GM12878 (cell line): ENCODE data around the gene PAPOLA. TPM values are rescaled to one million over a fixed set of nuclear protein-coding genes. Genes with fewer than 3 reads are reported as not detected.

Experiments used
- ATAC-seq: fragments of 200-7000 bp; cut with Tn5 transposase; 3 replicates; pipeline ENCODE4 v1.9.1; 2020; ENCODE audit warnings: mild to moderate bottlenecking, moderate library complexity
- BruUV-seq: library from RNA; stranded (reverse); fragments of 400-500 nt; replicated peaks from 2 replicates; lab custom pipeline; 2021; lab: Mats Ljungman, UMichigan
- CTCF ChIA-PET: fragments of 300-600 bp; sonication (Branson Sonifier 250); formaldehyde crosslinking; extraction: SDS; loops from one replicate; lab custom pipeline; 2021; ENCODE audit warnings: inconsistent platforms; lab: Yijun Ruan, JAX
- POLR2A ChIA-PET: fragments of 350-600 bp; formaldehyde crosslinking; extraction: SDS; loops from one replicate; lab custom pipeline; 2021; ENCODE audit warnings: inconsistent platforms; lab: Charles Lee
- RAD21 ChIA-PET: fragments of 300-600 bp; sonication (Branson Sonifier 250); formaldehyde crosslinking; loops from one replicate; lab custom pipeline; 2023; ENCODE audit warnings: antibody characterized with exemption; ENCODE audit not compliant: unreplicated experiment; lab: Charles Lee
- SMC1A ChIA-PET: fragments of 300-600 bp; sonication (Branson Sonifier 250); formaldehyde crosslinking; loops from one replicate; lab custom pipeline; 2023; ENCODE audit not compliant: unreplicated experiment, uncharacterized antibody; lab: Charles Lee
- DNase-seq: peaks from one replicate; pipeline ENCODE4 v3.0.0-alpha.2; 2011; ENCODE audit warnings: low read depth, low spot score
- FAIRE-seq: peaks from 3 replicates; lab custom pipeline; 2011; peaks lifted over from hg19 to GRCh38; lab: Jason Lieb, UNC
- H2AFZ ChIP-seq: 2 replicates; pipeline ENCODE4 v1.6.0; 2011; ENCODE audit warnings: low read depth, low read length, control low read depth; ENCODE audit not compliant: control insufficient read depth
- H3K27ac ChIP-seq: 2 replicates; pipeline ENCODE4 v1.5.1; 2011; ENCODE audit warnings: control low read depth; ENCODE audit not compliant: control insufficient read depth, insufficient read depth
- H3K27me3 ChIP-seq, 2 experiments: replicated peaks in 1 of 2; 2 replicates each; pipeline versions ENCODE4 v1.6.0 to v1.6.1; 2011; ENCODE audit warnings: low read length in 1 of 2; ENCODE audit not compliant: control insufficient read depth in 2 of 2, insufficient read depth in 2 of 2
- H3K36me3 ChIP-seq, 2 experiments: 2 replicates each; pipeline ENCODE4 v1.5.1; 2011; ENCODE audit warnings: low read length in 1 of 2; ENCODE audit not compliant: control insufficient read depth in 2 of 2, insufficient read depth in 2 of 2
- H3K4me1 ChIP-seq: 2 replicates; pipeline ENCODE4 v1.6.1; 2011; ENCODE audit warnings: mild to moderate bottlenecking, low read length, moderate library complexity, mixed read lengths; ENCODE audit not compliant: control insufficient read depth, insufficient read depth
- H3K4me2 ChIP-seq: 2 replicates; pipeline ENCODE4 v1.6.0; 2011; ENCODE audit warnings: control low read depth; ENCODE audit not compliant: control insufficient read depth, insufficient read depth
- H3K4me3 ChIP-seq: fragments of 200-600 bp; sonication (generic); 2 replicates; pipeline ENCODE4 v1.5.1; 2016
- H3K79me2 ChIP-seq: 2 replicates; pipeline ENCODE4 v1.6.0; 2011; ENCODE audit warnings: low read length; ENCODE audit not compliant: control insufficient read depth, insufficient read depth
- H3K9ac ChIP-seq: 2 replicates; pipeline ENCODE4 v1.8.0; 2011; ENCODE audit warnings: low read length, control low read depth, mixed read lengths; ENCODE audit not compliant: control insufficient read depth, insufficient read depth
- H3K9me3 ChIP-seq: replicated peaks from 3 replicates; pipeline ENCODE4 v1.5.1; 2011; ENCODE audit warnings: mild to moderate bottlenecking, low read length; ENCODE audit not compliant: control insufficient read depth, insufficient read depth
- H4K20me1 ChIP-seq: 2 replicates; pipeline ENCODE4 v1.6.0; 2011; ENCODE audit not compliant: control insufficient read depth, insufficient read depth
- CBX5 ChIP-seq: sonication (generic); IDR thresholded peaks from 2 replicates; pipeline ENCODE4 v1.6.1; 2016; ENCODE audit warnings: low read depth, moderate library complexity, mild to moderate bottlenecking, inconsistent platforms
- GATAD2B ChIP-seq: fragments of 450-650 bp; conservative IDR thresholded peaks from 2 replicates; pipeline ENCODE4 v1.6.1; 2017; ENCODE audit warnings: low read depth, mild to moderate bottlenecking, moderate library complexity
- HDAC6 ChIP-seq: fragments of 200-600 bp; sonication (generic); IDR thresholded peaks from one replicate; pipeline ENCODE4 v1.8.0; 2017; ENCODE audit warnings: antibody characterized with exemption; ENCODE audit not compliant: unreplicated experiment
- IRF4 ChIP-seq: IDR thresholded peaks from 2 replicates; pipeline ENCODE4 v1.6.1; 2011; ENCODE audit warnings: low read depth, low read length
- MYC ChIP-seq: IDR thresholded peaks from 2 replicates; pipeline ENCODE4 v1.6.1; 2011; ENCODE audit warnings: mild to moderate bottlenecking, low read length, moderate library complexity, inconsistent platforms; ENCODE audit not compliant: insufficient read depth, insufficient replicate concordance, insufficient read length, severe bottlenecking
- WGBS: methylation state at CpG from one replicate; pipeline ENCODE4 v1.1.6; 2016; ENCODE audit warnings: low lambda C conversion rate; ENCODE audit not compliant: insufficient replicate concordance, insufficient coverage; ENCODE audit errors: missing lambda C conversion rate; 5-methylcytosine and 5-hydroxymethylcytosine counted together
- in situ Hi-C: fragments of 300-500 bp; cut with MboI; formaldehyde crosslinking; loops from 9 replicates; pipeline ENCODE4 v1.14.3; 2018; ENCODE audit warnings: mixed read lengths
- intact Hi-C: fragments of 100-400 bp; cut with micrococcal nuclease; formaldehyde crosslinking; loops from one replicate; pipeline ENCODE4 v1.14.2; 2022; ENCODE audit not compliant: unreplicated experiment
- polyA plus RNA-seq, 11 experiments: library from polyadenylated mRNA; depleted of rRNA in 4 of 11; unstranded in 6 of 11; stranded (reverse) in 5 of 11; fragments of >200 nt; fragmentation: Nextera tagmentation in 4 of 11; fragmentation: Illumina TruSeq in 1 of 11; extraction: Ambion mirVana in 4 of 11; extraction: Trizol in 1 of 11; gene quantifications; 1 replicate in 1 of 11; 2 replicates in 10 of 11; pipeline versions ENCODE4 v1.2.1 to v1.2.3, GENCODE V29; 2011 to 2016; ENCODE audit warnings: inconsistent platforms in 2 of 11, missing spikeins in 2 of 11, low read depth in 1 of 11
- total RNA-seq, 4 experiments: library from RNA; depleted of rRNA in 3 of 4; stranded (reverse); fragments of >200 nt in 3 of 4; fragmentation: Illumina TruSeq in 1 of 4; extraction: Trizol in 1 of 4; gene quantifications; 2 replicates each; pipeline versions ENCODE4 v1.2.1 to v1.2.3, GENCODE V29; 2013 to 2021
- TF ChIP-seq, protein P1 (sequence below): IDR thresholded peaks from 2 replicates; pipeline ENCODE4 v1.6.1; 2011; ENCODE audit warnings: borderline replicate concordance, low read depth, mild to moderate bottlenecking, moderate library complexity, low read length; ENCODE audit not compliant: insufficient read depth, poor library complexity, severe bottlenecking

PAPOLA gene
- total and polyA plus RNA-seq, 10 of the 15 experiments (the other 5 are each of a cell fraction or from before 2014, with no cell fraction given): 46.0 to 185 (median 114) TPM

DNA sequence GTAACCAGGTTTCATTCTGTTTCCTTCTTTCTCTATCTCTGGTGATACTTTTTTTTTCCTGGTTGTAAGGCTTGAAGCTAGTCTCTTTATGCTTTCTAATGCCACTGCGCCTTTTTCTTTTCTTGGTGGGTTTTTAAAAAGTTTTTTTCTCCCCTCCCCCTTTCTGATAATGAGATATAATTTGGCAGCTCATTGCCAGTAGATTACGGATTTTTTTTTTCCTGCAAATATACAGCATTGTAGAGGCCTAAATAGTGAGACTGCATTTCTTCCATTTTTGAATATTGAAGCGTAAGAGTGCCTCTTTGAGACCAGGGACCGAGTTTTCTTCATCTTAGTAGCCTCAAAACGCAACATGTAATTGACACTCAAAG lies 1.1 kb downstream of the PAPOLA start:
- CTCF ChIA-PET: interaction anchor here (0.6 to 0.7 kb wide), 3 partner anchors 56 to 758 kb away, joined by 3 read pairs; no protein-coding TSS in a partner anchor
- in situ Hi-C loops: no loop called here
- BruUV-seq: no TSS peak
- Histone ChIP-seq H3K9ac (peak overlapping the region; percentile 92), H3K27me3 (no peaks in the 10 kb centered on the region), H3K36me3 (no peaks in the 10 kb centered on the region; a peak in 1 of 4 replicates), H3K9me3 (no peaks in the 10 kb centered on the region), H3K79me2 (peaks cover 68% of the 10 kb centered on the region), H3K4me1 (0 out of 2 replicates have a peak, but pooled peaks cover 5% of the 10 kb centered on the region), H3K4me2 (peak overlapping the region; percentile 64), H3K27ac (peak overlapping the region; percentile 88), H4K20me1 (peaks cover 3% of the 10 kb centered on the region; the same call in 1 of the 2 replicates), H2AFZ (no peak overlapping the region), H3K4me3 (peak overlapping the region; percentile 93)
- ATAC-seq (no peak), FAIRE-seq (no peak), DNase-seq (no peak)
- TF ChIP-seq, protein P1, sequence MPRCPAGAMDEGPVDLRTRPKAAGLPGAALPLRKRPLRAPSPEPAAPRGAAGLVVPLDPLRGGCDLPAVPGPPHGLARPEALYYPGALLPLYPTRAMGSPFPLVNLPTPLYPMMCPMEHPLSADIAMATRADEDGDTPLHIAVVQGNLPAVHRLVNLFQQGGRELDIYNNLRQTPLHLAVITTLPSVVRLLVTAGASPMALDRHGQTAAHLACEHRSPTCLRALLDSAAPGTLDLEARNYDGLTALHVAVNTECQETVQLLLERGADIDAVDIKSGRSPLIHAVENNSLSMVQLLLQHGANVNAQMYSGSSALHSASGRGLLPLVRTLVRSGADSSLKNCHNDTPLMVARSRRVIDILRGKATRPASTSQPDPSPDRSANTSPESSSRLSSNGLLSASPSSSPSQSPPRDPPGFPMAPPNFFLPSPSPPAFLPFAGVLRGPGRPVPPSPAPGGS: no peak
- TF ChIP-seq GATAD2B (no peak), MYC (no peak), HDAC6 (no peak), IRF4 (no peak), CBX5 (no peak)
- intact Hi-C loops: loop anchor here (5.0 kb wide), 1 partner anchor 111 kb away; the partner anchor contains the start of gene AK7
- POLR2A ChIA-PET: interaction anchor here (0.6 to 1.5 kb wide), 6 partner anchors 7 to 769 kb away, joined by 3 to 13 read pairs (median 4); no protein-coding TSS in a partner anchor
- WGBS: 10% methylated on average over 5 of the region's 5 CpGs
- RAD21 ChIA-PET: no interaction called here
- SMC1A ChIA-PET: interaction anchor here (0.7 to 1.6 kb wide), 5 partner anchors 9 to 317 kb away, joined by 3 to 4 read pairs (median 4); no protein-coding TSS in a partner anchor
